Lower leg skin (tissue), 3 donors: ENCODE measurements around the gene CERK.

Experiments used
- POLR2A ChIP-seq, 2 donors: fragments of 450-650 bp; IDR thresholded peaks; one replicate each; pipeline ENCODE4 v1.6.1; 2016 to 2017; ENCODE audit warnings: antibody characterized with exemption in 2 of 2, mild to moderate bottlenecking in 1 of 2, moderate library complexity in 1 of 2
- TF ChIP-seq, protein P1 (sequence below), 3 donors: fragments of 450-650 bp; IDR thresholded peaks; one replicate each; pipeline ENCODE4 v1.5.1; 2016; ENCODE audit warnings: antibody characterized with exemption in 3 of 3, mild to moderate bottlenecking in 3 of 3, moderate library complexity in 2 of 3

- TF ChIP-seq, protein P1, sequence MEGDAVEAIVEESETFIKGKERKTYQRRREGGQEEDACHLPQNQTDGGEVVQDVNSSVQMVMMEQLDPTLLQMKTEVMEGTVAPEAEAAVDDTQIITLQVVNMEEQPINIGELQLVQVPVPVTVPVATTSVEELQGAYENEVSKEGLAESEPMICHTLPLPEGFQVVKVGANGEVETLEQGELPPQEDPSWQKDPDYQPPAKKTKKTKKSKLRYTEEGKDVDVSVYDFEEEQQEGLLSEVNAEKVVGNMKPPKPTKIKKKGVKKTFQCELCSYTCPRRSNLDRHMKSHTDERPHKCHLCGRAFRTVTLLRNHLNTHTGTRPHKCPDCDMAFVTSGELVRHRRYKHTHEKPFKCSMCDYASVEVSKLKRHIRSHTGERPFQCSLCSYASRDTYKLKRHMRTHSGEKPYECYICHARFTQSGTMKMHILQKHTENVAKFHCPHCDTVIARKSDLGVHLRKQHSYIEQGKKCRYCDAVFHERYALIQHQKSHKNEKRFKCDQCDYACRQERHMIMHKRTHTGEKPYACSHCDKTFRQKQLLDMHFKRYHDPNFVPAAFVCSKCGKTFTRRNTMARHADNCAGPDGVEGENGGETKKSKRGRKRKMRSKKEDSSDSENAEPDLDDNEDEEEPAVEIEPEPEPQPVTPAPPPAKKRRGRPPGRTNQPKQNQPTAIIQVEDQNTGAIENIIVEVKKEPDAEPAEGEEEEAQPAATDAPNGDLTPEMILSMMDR (IDR thresholded peaks at IDR 0.05) = no peak
- no peak for TF ChIP-seq POLR2A (IDR thresholded peaks at IDR 0.05)
Measured at GRCh38 chr22:46730568-46731245, 7.3 kb downstream of the CERK start.
